Activated naive CD4-positive, alpha-beta T cell (primary cell): Measurements from ENCODE around the gene SARS2.
"Not testable (repeated sequence)": the region's sequence is repeated elsewhere in the genome, so short reads cannot be mapped to it uniquely, and the experiment has no call there.

ENCODE experiments used
- DNase-seq, 4 experiments: peaks; one replicate each; lab custom pipeline; 2025; lab: John Stamatoyannopoulos, UW

The SARS2 gene

GRCh38 chr19:38892841-38893240, 37.7 kb downstream of the SARS2 start:
- DNase-seq = no peak

DNA sequence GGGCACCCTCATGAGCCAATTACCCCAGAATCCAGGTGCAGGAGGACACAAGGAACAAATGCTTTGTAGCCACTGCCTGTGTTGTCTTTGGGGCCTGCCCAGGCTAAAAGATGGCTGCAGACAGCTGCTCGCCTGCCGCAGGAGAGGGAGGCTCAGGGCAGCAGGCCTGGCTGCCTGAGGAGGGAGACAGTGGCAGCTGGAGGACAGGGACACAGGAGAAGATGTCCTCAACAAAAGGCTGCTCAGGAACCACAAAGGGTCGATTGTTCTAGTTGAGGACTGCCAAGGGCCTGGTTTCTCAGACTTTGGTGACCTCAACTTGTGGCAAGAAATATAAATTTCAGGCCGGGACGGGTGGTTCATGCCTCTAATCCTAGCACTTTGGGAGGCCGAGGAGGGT, 38.8 kb downstream of the SARS2 start:
- DNase-seq = no peak

DNA sequence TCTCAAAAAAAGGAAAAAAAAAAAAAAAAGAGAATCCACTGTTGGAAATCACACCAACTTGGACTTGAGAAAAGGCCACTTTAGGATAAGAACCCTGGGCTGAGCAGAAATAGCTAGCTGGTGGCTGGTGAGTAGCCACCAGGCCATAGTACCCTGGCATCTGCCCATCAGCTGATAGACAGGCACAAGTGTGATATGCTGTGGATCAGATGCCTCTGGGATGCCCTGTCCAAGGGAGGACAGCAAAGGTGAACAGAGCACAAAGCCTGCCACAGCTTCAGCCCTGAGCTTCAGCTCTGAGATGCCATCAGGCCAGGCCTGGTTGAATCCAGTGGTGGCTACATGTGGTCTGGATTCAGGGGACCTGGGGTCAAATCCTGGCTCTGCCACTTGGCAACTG, 39.9 kb downstream of the SARS2 start:
- no peak for DNase-seq

DNA sequence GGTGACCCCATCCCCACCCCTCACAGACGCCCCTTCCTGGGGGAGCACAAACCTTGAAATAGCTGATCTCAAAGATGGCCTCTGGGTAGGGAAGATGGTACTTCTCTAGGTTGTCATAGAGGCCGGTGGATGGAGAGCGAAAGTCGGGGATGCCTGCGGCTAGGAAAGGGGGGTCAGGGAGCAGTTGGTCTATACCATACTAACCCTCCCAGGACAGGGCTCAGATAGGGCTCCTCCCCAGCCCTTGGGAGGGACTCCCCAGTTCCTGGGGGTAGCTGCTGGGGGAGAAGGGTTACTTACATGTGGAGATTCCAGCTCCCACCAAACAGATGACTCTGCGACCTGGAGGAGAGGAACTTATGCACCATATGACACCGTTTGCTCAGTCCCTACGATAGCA, 40.8 kb downstream of the SARS2 start:
- DNase-seq = no peak

- no peak for DNase-seq
These were observed 41.7 kb downstream of the SARS2 start for GRCh38 chr19:38888876-38889275.

DNA sequence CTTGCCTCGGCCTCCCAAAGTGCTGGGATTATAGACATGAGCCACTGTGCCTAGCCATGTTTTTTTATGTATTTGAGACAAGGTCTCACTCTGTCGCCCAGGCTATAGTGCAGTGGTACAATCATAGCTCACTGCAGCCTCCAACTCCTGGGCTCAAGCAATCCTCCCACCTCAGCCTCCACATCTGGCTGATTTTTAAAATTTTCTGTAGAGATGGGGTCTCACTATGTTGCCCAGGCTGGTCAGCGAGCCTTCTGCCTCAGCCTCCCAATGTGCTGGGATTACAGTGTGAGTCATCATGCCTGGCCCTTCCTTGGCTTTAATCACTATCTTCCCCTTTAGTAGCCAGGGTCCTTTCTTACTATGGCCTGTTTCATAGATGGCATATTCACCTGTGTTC, 45.9 kb downstream of the SARS2 start:
- DNase-seq = not testable (repeated sequence)

DNA sequence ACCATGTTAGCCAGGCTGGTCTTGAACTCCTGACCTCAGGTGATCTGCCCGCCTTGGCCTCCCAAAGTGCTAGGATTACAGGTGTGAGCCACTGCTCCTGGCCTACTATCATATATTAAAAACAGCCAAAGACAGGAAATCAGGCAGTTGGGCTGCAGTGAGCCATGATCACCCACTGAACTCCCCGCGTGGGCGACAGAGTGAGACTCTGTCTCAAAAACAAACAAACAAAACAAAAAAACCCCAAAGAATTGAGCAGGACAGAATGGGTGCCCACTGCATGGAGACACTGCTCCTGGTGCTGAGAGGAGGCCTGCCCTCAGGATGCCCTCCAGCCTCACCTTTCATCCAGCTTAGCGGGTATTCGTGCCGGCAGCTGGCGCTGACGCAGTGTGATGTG, 47.3 kb downstream of the SARS2 start:
- no peak for DNase-seq

- no peak for DNase-seq
These were observed 49.5 kb downstream of the SARS2 start for GRCh38 chr19:38880882-38881609.

DNA sequence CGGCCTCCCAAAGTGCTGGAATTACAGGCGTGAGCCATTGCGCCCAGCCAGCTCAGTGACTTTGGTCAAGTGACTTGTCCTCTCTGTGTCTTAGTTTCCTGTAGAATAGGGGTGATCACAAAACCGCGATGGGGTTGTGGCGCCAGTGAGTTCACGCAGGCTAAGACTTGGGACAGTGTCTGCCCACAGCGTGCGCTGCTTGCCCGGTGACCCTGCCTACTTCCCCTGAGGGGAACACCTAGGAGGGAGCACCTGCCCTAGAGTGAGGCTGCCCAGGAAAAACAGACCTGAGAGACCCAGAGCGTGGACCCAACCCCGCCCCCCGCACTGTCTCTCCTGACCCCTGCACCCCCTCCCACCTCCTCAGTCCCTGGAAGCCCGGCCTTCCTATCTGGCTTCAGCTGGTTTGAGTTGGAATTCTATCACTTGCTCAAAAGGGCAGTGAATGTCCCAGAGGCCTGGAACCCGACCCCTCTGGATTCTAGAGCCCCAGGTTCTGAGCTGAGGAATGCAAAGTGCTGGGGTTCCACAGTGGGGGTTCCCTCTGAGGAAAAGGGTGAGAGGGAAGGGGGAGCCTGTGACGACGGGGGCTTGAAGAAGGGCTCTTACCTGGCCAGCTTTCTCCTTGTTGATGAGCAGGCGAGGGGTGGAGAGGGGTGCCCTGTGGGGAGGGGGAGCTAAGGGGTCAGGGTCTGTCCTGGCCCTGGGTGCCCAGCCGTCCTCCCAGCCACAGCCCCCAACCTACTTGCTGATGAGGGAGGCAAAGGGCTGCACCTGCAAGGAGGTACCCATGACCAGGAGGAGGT, 50.3 kb downstream of the SARS2 start:
- no peak for DNase-seq

- no peak for DNase-seq
These were observed 51.2 kb downstream of the SARS2 start for GRCh38 chr19:38879400-38879751.

DNA sequence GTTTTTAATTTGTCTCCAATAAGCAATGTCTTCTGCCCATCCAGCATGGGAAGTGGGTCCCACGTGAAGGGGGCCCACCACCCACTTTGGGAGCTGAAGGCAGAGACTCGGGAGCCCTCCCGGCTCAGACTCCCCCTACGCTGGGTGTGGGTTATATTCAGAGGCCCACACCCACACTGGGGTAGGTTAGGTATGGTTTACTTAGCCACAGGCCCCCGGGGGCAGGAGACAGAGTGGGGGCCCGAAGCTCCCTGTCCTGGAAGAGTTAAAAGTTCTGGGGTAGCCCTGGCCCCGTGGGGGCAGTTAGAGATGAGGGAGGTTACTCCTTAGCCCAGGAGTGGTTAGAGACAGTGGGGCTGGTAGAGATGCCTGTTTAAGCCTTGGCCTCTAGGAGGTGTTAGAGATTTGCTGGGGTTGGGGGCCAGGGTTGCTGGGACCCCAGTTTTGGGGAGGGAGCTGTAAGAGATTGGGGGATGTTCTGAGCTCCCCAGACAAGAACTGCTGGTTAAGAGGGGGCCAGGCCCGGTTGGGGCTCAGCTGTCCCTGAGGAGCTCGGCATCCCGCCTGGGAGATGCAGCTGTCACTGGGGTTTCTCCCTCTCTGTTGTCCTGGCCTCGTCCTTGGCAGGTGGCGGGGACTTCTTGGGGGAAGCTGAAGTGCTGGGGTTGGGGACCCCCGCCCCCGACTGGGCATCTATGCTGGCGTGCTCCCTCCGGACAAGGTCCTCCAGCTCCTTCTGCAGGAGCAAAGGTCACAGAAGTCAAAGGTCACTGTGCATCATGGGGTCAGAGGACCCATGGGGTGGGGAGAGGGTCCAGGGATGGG, 51.8 kb downstream of the SARS2 start:
- DNase-seq = no peak

DNA sequence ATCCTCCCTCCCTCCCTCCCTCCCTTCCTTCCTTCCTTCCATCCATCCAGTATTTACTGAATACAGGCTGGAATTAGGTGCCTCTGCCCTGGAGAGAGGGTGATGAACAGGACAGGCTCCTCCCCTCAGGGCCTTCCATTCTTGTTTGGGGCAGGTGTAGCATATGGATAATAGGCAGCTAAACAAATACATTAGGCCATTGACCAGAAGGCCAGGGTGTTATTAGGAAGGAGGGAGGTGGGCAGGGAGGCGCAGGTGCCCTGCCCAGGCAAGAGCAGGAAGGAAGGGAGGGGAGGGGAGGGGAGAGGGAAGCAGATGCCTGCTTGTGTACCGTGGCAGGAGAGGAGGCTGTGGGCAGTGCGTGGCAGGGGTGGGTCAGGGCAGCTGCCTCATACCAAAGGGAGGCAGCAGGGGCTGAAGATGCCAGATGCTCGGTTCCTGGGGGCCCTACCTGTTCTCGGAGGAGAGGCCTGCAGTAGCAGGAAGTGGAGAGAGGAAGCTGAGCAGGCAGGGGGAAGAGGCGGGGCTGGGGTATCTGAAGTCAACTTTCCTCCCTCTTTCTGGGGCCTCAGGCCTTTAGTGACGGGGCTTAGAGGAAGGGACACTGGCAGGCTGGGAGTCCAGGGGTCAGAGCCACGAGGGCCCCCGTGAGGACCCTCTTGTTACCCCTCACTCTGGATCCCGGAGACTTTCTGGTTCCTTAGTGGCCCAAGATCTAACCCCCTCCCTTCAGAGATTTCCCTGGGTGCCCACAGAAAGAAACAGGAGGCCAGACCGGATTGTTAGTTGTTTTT, 52.6 kb downstream of the SARS2 start, which contains the start of gene RINL:
Gene RINL, minus strand, starts transcription at position 495 of the 794 bp plus-strand sequence. CDS start 1,533 bp downstream, outside the sequence.
- DNase-seq = peak in 3 of 4 experiments; percentile 25 to 66 (median 58)

DNA sequence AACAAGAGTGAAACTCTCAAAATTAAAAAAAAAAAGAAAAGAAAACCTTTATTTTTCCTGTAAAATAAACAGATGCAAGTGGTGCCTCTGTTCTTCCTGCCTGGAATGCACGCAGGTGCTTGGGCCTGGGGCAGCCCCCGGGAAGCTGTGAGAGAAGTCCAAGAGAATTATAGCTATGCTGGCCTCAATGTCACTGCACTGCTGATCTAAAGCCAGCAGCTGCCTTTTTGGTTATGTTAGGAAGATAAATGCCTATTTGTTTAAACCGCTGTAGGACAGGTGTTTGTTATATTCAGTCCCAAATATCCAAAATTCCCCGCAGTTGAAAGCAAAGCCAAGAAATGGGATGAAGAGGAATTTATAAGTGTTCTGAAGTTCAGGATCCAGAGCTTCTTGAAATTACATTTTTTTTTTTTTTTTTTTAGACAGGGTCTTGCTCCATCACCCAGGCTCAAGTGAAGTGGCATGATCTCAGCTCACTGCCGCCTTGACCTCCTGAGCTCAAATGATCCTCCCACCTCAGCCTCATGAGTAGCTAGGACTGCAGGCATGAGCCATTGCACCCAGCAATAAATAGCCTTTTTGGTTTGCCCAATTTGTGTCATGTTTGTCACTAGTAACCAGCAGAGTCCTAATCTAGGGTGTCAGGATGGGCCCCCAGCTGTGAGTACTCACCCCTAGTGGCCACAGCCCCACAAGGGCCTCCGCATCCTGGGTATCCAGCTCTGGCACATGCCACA, 54.7 kb downstream of the SARS2 start:
- DNase-seq = no peak

- DNase-seq = not testable (repeated sequence)
These were observed 57.2 kb downstream of the SARS2 start for GRCh38 chr19:38873400-38873799.

GRCh38 chr19:38870612-38871011, 60.0 kb downstream of the SARS2 start:
- DNase-seq = no peak

- DNase-seq = peak; percentile 74 to 91 (median 83)
These were observed 60.5 kb downstream of the SARS2 start for GRCh38 chr19:38869836-38870607.

GRCh38 chr19:38869160-38869835, 61.3 kb downstream of the SARS2 start:
- no peak for DNase-seq

DNA sequence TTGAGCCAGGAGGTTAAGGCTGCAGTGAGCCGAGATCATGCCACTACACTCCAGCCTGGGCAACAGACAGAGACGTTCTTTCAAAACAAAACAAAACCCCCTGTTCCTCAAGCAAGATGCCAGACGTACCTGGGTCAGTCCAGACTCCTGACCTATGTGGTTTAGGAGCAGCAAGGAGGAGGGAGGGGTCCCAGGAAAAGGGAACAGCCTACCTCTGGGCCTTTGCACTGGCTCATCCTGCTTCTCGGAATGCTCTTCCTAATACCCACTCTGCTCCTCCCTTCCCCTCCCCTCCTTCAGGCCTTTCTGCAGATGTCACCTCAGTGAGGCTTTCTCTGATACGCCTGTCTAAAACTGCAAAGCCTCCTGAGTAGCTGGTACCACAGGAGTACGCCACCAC, 62.0 kb downstream of the SARS2 start:
- DNase-seq = no peak

GRCh38 chr19:38867171-38867780, 63.3 kb downstream of the SARS2 start:
- DNase-seq = no peak
